HL-60/S4 treated with phorbol 12-myristate 13-acetate at 8.2 ng/mL for 4 days and 3 days (cell line): Measurements from ENCODE around the gene KIF26A.

Experiments
- in situ Hi-C: fragments of 300-500 bp; cut with MboI; formaldehyde crosslinking; loops from 2 replicates; pipeline ENCODE4 v1.15.0; 2022; ENCODE audit warnings: low sequenced_read_pairs

KIF26A gene

DNA sequence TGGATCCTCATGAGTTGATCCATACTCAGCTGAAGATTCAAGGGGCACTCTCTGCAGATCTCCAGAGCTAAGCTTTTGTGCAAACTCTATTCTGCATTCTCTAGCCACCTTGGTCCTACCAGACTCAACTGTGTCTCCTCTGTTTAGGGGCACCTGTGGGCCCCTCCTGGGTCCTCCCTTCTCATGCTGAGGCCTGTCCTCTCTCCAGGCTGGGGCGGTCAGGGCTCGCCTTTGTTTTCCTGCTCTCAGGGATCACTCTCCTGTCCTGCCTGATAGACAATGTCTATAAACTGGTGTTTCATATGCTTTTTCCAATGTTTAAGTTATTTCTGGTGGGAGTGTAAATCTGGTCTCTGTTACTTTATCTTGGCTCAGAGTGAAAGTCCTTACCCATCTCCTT is 11.6 kb upstream of the KIF26A start:
- in situ Hi-C loops = no loop called here

GRCh38 chr14:104128981-104129380 is 9.4 kb upstream of the KIF26A start:
- in situ Hi-C loops = no loop called here

DNA sequence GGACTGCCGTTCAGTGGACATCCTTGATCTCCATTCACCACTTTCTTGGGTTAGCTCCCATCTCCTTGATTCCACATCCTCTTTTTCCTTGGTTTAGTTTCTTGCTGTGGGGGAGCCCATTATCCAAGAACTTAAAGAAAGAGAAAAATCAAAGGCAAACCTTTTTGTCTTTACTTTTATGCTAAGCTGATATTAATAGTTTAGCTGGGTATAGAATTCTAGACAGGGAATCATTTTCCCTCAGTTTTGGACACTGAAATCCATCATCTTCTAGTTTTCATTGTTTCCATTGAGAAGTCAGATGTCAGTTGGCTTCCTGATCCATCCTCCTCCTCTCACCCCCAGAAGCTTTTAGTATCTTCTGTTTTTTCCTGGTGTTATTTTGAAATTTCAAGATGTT is 8.8 kb upstream of the KIF26A start:
- in situ Hi-C loops = no loop called here

GRCh38 chr14:104130974-104131651 is 7.3 kb upstream of the KIF26A start:
- in situ Hi-C loops = no loop called here

DNA sequence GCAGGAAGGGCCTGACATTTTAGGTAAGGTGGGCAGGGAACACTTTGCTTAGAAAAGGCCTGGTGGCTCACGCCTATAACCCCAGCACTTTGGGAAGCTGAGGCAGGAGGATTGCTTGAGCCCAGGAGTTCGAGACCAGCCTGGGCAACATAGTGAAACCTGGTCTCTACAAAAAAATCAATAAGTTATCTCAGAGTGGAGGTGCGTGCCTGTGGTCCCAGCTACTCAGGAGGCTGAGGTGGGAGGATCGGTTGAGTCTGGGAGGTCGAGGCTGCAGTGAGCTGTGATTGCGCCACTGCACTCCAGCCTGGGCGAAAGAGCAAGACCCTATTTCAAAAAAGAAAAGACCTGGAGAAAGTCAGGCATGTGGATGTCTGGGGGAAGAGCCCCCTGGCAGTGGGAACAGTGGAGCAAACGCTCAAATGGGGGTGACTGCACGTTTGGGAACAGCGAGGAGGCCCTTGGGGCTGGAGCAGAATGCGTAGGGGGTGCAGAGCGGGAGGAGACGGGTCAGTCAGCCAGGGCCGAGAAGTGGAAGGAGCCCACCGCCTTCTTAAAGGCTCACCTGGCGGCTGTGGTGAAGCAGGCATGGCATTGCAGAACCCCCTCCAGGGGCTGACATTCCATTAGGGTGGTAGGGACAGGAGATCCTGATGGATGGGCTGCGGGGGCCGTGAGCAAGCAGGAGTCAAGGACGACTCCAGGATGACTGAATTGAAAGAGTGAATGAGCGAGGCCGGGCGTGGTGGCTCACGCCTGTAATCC is 6.2 kb upstream of the KIF26A start:
- in situ Hi-C loops = no loop called here

- in situ Hi-C loops = no loop called here
Measured at GRCh38 chr14:104132981-104133380, 5.4 kb upstream of the KIF26A start.

DNA sequence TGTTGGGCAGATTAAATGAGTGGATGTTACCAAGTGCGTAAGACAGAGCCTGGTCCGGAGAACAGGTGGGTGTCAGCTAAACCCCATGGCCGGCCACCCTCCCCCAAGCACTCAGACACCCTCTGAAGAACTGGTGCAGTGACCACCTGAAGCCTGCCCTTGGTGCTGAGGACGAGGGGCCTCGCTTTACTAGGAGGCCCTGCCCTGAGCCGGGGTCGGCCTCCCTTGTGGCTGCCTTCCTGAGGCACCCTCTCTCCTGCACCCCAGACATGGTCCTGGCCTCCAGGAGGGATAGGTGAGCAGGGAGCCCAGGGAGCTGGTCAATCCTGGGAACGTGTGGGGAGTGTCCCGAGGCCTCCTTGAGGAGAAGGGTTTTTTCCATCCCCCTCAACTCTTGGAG is 4.9 kb upstream of the KIF26A start:
- in situ Hi-C loops = no loop called here

- in situ Hi-C loops = no loop called here
Measured at GRCh38 chr14:104134061-104134965, 4.1 kb upstream of the KIF26A start.

DNA sequence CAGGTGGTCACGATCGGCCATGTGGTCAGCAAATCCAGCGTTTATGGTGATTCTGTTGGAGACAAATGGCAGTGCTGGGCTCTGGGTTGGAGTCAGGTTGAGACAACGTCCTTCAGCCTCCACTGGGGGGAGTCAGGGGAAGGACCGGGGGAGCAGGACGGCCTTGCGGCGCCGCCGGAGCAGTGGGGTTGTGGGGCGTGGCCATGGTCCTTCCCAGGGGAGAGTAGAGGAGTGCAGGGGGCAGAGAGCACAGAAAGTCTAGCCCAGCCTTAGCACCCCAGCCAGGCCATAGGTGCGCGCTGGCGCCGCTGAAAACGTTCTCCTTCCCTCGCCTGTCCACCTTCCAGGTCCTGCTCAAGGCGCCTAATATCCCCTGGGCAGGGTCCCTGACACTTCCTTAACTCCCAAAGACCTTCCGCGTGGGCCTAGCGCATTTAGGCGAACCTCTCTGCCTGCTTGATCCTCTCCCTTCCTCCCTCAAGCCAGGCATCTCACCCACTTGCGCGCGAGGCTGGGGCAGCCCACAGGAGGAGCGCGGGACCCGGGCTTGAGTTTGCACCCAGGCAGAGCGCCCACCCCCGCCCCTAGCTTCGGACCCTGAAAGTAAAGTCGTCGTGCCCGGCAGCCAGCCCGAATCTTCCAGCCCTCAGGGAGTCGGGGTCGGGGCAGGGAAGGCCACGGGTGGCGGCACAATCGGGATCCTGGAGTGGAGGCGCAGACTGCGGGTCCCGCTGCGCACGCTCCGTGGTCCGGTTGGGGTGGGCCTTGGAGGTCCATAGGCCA is 3.1 kb upstream of the KIF26A start:
- in situ Hi-C loops = no loop called here

GRCh38 chr14:104135904-104136471 is 2.4 kb upstream of the KIF26A start:
- in situ Hi-C loops = no loop called here

GRCh38 chr14:104136472-104137296 is 1.7 kb upstream of the KIF26A start:
- in situ Hi-C loops = no loop called here

GRCh38 chr14:104137297-104138097 is 890 bp upstream of the KIF26A start:
- in situ Hi-C loops = no loop called here

DNA sequence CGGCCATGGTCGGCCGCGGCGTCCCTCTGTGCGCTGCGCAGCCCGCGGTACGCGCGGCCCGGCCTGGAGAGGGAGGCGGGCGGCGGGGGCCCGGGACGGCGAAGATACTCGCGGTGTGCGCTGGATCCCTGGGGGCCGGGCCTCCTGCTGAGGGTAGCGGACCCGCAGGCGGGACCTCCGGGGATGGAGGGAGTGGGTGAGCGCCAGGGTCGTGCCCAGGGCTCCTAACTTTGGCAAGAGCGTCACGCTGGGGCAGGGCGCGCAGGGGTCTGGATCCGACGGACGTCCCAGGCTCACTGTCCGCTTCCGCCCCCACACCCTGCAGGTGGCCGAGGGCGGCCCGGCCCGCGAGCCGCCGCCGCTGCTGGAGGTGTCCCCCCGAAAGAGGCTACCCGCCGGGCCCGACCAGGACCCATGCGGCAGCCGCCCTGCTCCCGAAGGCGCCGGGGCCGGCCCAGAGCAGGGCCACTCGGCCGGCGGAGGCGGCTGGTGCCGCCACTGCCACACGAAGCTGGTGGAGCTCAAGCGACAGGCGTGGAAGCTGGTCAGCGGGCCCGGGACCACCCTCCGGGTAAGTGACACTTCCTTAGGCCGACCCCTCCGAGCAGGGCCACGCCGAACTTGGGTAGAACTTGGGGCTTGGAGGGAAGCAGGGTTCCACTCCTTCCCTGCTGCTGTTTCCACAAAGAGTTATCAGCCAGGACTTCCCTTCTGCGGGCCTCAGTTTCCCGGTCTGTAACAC is 502 bp downstream of the KIF26A start:
- in situ Hi-C loops = no loop called here

DNA sequence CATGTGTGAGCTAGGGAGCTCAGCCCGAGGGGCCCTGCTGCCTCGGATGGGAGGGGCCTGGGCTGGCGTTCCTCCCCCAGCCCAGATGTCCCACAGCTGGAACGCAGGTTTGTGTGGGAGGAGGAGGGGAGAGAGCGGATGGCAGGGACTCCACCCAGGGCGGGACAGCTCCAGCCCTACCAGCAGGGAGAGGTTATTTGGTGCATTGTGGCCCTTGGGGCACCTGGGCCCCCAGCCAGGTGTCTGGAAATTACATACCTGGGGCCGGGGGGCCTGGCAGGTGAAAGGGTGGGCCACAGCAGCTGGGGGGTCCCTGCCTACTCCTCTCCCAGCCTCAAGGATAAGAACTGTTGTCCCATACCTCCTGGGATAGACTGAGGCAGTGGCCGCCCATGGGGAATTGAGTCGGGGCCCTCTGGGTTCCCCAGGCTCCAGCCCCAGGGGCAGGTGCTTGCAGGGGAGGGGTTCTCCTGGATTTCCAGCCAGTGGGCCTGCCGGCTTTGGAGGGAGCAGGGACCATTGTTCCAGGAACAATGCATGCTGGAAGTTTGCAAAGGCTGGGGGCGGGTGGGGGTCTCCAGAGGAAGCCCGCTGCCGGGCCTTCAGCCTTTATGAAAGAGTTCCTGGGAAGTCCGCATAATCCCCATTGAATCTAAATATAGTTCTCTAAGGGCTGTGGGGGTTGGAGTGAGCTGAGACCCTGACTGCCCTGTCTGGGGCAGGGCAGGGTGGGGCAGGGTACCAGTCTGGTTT is 1.2 kb downstream of the KIF26A start:
- in situ Hi-C loops = no loop called here

GRCh38 chr14:104140213-104140462 is 1.8 kb downstream of the KIF26A start:
- in situ Hi-C loops = no loop called here

- in situ Hi-C loops = no loop called here
Measured at GRCh38 chr14:104140463-104141331, 2.3 kb downstream of the KIF26A start.

DNA sequence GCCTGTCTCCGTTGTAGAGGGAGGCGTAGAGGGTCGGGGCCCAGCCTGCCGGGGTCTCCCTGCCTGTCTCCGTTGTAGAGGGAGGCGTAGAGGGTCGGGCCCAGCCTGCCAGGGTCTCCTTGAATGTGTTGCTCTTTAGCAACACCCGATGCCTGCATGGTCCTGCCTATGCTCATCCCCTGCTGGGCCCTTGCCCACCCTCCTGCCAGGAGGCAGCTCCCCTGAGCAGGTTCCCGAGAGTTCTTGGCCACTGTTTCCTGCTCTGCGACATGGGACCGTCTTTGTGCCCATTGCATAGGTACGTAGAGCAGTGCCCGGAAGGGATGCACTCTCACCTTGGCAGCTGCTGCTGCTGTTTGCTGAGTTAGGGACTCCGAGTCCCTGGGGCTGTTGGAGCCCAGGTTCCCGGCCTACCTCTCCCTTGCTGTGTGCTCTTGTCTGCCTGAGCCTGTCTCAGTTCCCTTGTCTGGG is 3.3 kb downstream of the KIF26A start:
- in situ Hi-C loops = no loop called here
